Measurements from ENCODE around the gene TTYH2.

DNA sequence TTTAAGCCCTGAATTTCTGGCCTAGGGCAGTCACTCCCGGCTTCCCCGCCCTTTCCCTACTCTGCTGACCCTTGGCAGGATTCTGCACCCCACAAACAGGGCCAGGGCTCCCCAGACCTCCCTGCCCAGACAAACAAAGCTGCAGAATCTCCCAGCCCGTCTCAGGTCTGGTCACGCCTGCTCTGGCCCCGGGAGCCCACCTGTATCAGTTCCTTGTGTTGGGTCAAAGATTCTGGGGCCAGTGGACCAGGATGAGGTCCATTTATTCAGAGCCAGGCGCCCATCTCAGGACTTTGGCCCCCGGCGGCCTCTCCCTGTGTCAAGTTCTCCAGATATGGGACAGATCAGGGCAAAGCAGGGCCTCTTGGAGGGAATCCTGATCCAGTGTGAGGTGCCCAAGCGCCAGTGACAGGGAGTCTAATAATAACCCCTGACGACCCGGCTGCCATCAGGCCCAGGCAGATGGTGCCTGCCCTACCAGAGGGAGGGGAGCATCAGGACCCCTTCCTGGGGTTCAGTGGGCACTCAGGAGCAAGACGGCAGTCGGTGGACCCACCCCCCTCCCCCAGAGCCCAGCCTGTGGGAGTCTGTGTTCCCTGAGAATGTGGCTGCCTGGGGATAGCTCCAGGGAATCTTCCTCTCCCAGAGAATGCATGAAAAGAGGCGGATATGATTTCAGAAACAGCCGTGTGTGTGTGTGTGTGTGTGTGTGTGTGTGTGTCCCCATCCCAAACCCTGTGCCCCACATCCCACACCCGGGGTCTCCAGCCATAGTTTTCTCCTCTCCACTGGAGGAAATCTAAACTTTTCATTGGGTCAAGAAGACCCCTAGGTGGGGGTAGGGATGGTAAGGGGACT lies 1.3 kb downstream of the TTYH2 start:
- TF ChIP-seq EZH2 (IDR thresholded peaks at IDR 0.05; ENCODE audit: insufficient read depth, poor library complexity, severe bottlenecking) (no peak), EZH2phosphoT487 (IDR thresholded peaks at IDR 0.05; ENCODE audit: insufficient read depth, low read depth) (no peak)
